HepG2 (cell line): Measurements from ENCODE around the gene BTF3L4. TPM values are rescaled to one million over a fixed set of nuclear protein-coding genes. Genes with fewer than 3 reads are reported as not detected.

Source experiments
- CEBPG ChIP-seq: IDR thresholded peaks from 2 replicates; pipeline ENCODE4 v1.6.1; 2016
- HOXA3 ChIP-seq: sonication (generic); formaldehyde crosslinking; IDR thresholded peaks from 2 replicates; pipeline ENCODE4 v1.5.0; 2020; ENCODE audit warnings: missing genetic modification reagents
- IRF2 ChIP-seq: IDR thresholded peaks from 2 replicates; pipeline ENCODE4 v1.6.1; 2018; ENCODE audit warnings: missing genetic modification reagents, missing compliant biosample characterization
- KDM3A ChIP-seq: IDR thresholded peaks from 2 replicates; pipeline ENCODE4 v1.6.1; 2018; ENCODE audit warnings: low read depth, missing compliant biosample characterization
- KLF15 ChIP-seq: sonication (generic); formaldehyde crosslinking; IDR thresholded peaks from 2 replicates; pipeline ENCODE4 v1.8.1; 2023; ENCODE audit warnings: borderline replicate concordance, mild to moderate bottlenecking, inconsistent platforms, missing genetic modification reagents, mixed read lengths
- RARA ChIP-seq: IDR thresholded peaks from 2 replicates; pipeline ENCODE4 v1.6.1; 2016; ENCODE audit warnings: missing genetic modification reagents, missing compliant biosample characterization
- SRSF9 ChIP-seq: fragments of 200-400 bp; formaldehyde crosslinking; IDR thresholded peaks from 2 replicates; pipeline ENCODE4 v1.6.1; 2018; ENCODE audit warnings: borderline replicate concordance, mild to moderate bottlenecking, low read depth, low read length; ENCODE audit not compliant: insufficient read depth, poor library complexity, severe bottlenecking
- TGIF2 ChIP-seq: IDR thresholded peaks from 2 replicates; pipeline ENCODE4 v1.6.1; 2016; ENCODE audit warnings: control low read depth, missing compliant biosample characterization
- ZNF441 ChIP-seq: sonication (generic); formaldehyde crosslinking; IDR thresholded peaks from 2 replicates; pipeline ENCODE4 v1.7.0; 2021; ENCODE audit warnings: missing genetic modification reagents, borderline replicate concordance
- ZSCAN9 ChIP-seq: IDR thresholded peaks from 2 replicates; pipeline ENCODE4 v1.6.1; 2016; ENCODE audit warnings: borderline replicate concordance
- polyA plus RNA-seq, 8 experiments: library from polyadenylated mRNA; depleted of rRNA in 3 of 8; stranded (reverse) in 7 of 8; unstranded in 1 of 8; fragments of >200 nt; fragmentation: Illumina TruSeq in 4 of 8; extraction: Trizol in 4 of 8; gene quantifications; 2 replicates each; pipeline versions ENCODE4 v1.2.1 to v1.2.3, GENCODE V29; 2011 to 2016; ENCODE audit warnings: low read depth in 4 of 8, missing spikeins in 1 of 8, mixed read lengths in 1 of 8; ENCODE audit not compliant: insufficient read depth in 1 of 8
- total RNA-seq, 5 experiments: library from RNA; depleted of rRNA; stranded (reverse); fragments of >200 nt; fragmentation: Illumina TruSeq; extraction: Trizol; gene quantifications; 2 replicates each; pipeline ENCODE4 v1.2.3, GENCODE V29; 2016; ENCODE audit warnings: low read depth in 1 of 5
- TF ChIP-seq, protein P1 (sequence below): sonication (generic); formaldehyde crosslinking; IDR thresholded peaks from 2 replicates; pipeline ENCODE4 v1.4.0; 2020; ENCODE audit warnings: missing genetic modification reagents
- TF ChIP-seq, protein P2 (sequence below): sonication (generic); formaldehyde crosslinking; IDR thresholded peaks from 2 replicates; pipeline ENCODE4 v1.5.0; 2020; ENCODE audit warnings: mild to moderate bottlenecking, low read depth, missing genetic modification reagents, borderline replicate concordance
- TF ChIP-seq, protein P3 (sequence below): IDR thresholded peaks from 2 replicates; pipeline ENCODE4 v1.6.1; 2016; ENCODE audit warnings: low read depth, control low read depth
- TF ChIP-seq, protein P4 (sequence below): sonication (generic); formaldehyde crosslinking; IDR thresholded peaks from 2 replicates; pipeline ENCODE4 v1.4.0; 2020; ENCODE audit warnings: missing genetic modification reagents
- TF ChIP-seq, protein P5 (sequence below): sonication (generic); formaldehyde crosslinking; IDR thresholded peaks from 2 replicates; pipeline ENCODE4 v1.8.0; 2022; ENCODE audit warnings: missing genetic modification reagents, low read depth, mild to moderate bottlenecking, borderline replicate concordance
- TF ChIP-seq, protein P6 (sequence below): sonication (generic); formaldehyde crosslinking; IDR thresholded peaks from 2 replicates; pipeline ENCODE4 v1.5.0; 2020; ENCODE audit warnings: missing genetic modification reagents

Gene BTF3L4
- total and polyA plus RNA-seq, 2 of the 13 experiments (the other 11 are each of a cell fraction or from before 2014, with no cell fraction given), result 59.0 to 74.3 TPM

DNA sequence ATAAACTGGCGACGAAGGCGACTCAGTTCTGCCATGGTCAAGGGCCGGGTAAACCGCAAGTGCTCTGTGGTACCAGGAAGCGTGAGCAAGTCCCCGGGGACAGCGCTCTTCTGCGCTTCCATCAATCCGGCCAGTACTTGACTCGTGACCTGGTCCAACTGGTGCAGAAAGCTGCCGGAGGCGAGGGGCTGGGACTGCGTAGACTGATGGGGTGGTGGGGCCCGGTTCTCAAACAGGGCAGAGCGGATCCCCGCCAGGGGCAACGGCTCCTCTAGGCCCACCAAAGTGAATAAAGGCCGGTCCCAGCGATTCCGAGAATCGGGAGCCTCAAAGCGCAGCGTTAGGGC, 23.3 kb upstream of the BTF3L4 start (continued):
- TF ChIP-seq, protein P1, sequence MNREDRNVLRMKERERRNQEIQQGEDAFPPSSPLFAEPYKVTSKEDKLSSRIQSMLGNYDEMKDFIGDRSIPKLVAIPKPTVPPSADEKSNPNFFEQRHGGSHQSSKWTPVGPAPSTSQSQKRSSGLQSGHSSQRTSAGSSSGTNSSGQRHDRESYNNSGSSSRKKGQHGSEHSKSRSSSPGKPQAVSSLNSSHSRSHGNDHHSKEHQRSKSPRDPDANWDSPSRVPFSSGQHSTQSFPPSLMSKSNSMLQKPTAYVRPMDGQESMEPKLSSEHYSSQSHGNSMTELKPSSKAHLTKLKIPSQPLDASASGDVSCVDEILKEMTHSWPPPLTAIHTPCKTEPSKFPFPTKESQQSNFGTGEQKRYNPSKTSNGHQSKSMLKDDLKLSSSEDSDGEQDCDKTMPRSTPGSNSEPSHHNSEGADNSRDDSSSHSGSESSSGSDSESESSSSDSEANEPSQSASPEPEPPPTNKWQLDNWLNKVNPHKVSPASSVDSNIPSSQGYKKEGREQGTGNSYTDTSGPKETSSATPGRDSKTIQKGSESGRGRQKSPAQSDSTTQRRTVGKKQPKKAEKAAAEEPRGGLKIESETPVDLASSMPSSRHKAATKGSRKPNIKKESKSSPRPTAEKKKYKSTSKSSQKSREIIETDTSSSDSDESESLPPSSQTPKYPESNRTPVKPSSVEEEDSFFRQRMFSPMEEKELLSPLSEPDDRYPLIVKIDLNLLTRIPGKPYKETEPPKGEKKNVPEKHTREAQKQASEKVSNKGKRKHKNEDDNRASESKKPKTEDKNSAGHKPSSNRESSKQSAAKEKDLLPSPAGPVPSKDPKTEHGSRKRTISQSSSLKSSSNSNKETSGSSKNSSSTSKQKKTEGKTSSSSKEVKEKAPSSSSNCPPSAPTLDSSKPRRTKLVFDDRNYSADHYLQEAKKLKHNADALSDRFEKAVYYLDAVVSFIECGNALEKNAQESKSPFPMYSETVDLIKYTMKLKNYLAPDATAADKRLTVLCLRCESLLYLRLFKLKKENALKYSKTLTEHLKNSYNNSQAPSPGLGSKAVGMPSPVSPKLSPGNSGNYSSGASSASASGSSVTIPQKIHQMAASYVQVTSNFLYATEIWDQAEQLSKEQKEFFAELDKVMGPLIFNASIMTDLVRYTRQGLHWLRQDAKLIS (CRISPR knock-in tag), result no peak
- TF ChIP-seq, protein P2, sequence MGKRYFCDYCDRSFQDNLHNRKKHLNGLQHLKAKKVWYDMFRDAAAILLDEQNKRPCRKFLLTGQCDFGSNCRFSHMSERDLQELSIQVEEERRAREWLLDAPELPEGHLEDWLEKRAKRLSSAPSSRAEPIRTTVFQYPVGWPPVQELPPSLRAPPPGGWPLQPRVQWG (CRISPR knock-in tag), result no peak
- TF ChIP-seq ZNF441 (CRISPR knock-in tag) (0 out of 2 replicates have a peak, but pooled peaks have one; percentile 19), HOXA3 (CRISPR knock-in tag) (no peak), KDM3A (no peak), ZSCAN9 (CRISPR knock-in tag) (no peak), KLF15 (CRISPR knock-in tag) (no peak), TGIF2 (no peak), IRF2 (CRISPR knock-in tag) (no peak), SRSF9 (no peak), CEBPG (CRISPR knock-in tag) (no peak), RARA (no peak)
- TF ChIP-seq, protein P3, sequence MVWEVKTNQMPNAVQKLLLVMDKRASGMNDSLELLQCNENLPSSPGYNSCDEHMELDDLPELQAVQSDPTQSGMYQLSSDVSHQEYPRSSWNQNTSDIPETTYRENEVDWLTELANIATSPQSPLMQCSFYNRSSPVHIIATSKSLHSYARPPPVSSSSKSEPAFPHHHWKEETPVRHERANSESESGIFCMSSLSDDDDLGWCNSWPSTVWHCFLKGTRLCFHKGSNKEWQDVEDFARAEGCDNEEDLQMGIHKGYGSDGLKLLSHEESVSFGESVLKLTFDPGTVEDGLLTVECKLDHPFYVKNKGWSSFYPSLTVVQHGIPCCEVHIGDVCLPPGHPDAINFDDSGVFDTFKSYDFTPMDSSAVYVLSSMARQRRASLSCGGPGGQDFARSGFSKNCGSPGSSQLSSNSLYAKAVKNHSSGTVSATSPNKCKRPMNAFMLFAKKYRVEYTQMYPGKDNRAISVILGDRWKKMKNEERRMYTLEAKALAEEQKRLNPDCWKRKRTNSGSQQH (CRISPR knock-in tag), result no peak
- TF ChIP-seq, protein P4, sequence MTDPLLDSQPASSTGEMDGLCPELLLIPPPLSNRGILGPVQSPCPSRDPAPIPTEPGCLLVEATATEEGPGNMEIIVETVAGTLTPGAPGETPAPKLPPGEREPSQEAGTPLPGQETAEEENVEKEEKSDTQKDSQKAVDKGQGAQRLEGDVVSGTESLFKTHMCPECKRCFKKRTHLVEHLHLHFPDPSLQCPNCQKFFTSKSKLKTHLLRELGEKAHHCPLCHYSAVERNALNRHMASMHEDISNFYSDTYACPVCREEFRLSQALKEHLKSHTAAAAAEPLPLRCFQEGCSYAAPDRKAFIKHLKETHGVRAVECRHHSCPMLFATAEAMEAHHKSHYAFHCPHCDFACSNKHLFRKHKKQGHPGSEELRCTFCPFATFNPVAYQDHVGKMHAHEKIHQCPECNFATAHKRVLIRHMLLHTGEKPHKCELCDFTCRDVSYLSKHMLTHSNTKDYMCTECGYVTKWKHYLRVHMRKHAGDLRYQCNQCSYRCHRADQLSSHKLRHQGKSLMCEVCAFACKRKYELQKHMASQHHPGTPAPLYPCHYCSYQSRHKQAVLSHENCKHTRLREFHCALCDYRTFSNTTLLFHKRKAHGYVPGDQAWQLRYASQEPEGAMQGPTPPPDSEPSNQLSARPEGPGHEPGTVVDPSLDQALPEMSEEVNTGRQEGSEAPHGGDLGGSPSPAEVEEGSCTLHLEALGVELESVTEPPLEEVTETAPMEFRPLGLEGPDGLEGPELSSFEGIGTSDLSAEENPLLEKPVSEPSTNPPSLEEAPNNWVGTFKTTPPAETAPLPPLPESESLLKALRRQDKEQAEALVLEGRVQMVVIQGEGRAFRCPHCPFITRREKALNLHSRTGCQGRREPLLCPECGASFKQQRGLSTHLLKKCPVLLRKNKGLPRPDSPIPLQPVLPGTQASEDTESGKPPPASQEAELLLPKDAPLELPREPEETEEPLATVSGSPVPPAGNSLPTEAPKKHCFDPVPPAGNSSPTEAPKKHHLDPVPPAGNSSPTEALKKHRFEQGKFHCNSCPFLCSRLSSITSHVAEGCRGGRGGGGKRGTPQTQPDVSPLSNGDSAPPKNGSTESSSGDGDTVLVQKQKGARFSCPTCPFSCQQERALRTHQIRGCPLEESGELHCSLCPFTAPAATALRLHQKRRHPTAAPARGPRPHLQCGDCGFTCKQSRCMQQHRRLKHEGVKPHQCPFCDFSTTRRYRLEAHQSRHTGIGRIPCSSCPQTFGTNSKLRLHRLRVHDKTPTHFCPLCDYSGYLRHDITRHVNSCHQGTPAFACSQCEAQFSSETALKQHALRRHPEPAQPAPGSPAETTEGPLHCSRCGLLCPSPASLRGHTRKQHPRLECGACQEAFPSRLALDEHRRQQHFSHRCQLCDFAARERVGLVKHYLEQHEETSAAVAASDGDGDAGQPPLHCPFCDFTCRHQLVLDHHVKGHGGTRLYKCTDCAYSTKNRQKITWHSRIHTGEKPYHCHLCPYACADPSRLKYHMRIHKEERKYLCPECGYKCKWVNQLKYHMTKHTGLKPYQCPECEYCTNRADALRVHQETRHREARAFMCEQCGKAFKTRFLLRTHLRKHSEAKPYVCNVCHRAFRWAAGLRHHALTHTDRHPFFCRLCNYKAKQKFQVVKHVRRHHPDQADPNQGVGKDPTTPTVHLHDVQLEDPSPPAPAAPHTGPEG (CRISPR knock-in tag), result 0 out of 2 replicates have a peak, but pooled peaks have one; percentile 9
- TF ChIP-seq, protein P5, sequence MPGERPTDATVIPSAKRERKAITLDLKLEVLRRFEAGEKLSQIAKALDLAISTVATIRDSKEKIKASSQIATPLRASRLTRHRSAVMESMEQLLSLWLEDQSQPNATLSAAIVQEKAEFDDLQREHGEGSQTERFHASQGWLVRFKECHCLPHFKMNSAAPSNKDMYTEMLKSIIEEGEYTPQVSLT (CRISPR knock-in tag), result no peak
- TF ChIP-seq, protein P6, sequence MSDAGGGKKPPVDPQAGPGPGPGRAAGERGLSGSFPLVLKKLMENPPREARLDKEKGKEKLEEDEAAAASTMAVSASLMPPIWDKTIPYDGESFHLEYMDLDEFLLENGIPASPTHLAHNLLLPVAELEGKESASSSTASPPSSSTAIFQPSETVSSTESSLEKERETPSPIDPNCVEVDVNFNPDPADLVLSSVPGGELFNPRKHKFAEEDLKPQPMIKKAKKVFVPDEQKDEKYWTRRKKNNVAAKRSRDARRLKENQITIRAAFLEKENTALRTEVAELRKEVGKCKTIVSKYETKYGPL, result no peak
